NCI-H460 (cell line): ENCODE measurements around the gene ULBP1. TPM values are rescaled to one million over a fixed set of nuclear protein-coding genes. Genes with fewer than 3 reads are reported as not detected.

Experiments used
- total RNA-seq: library from RNA; depleted of rRNA; stranded (reverse); fragments of >200 nt; shearing (Covaris generic); gene quantifications from 2 replicates; pipeline ENCODE4 v1.2.3, GENCODE V29; 2014; rRNA removed

Gene ULBP1
- total RNA-seq, 1 experiment from 2014 or later = 7.7 TPM

Other genes starting within 250 kb of the ULBP1 start
- 15.8 and 16.9 TPM in 2 replicates for gene LATS1, start 245.8 kb upstream of the ULBP1 start, total RNA-seq
- 25.4 and 29.1 TPM in 2 replicates for gene NUP43, start 217.4 kb upstream of the ULBP1 start, total RNA-seq
- gene PCMT1, start 214.2 kb upstream of the ULBP1 start, total RNA-seq = 79.5 and 86.6 TPM in 2 replicates
- gene LRP11, start 99.6 kb upstream of the ULBP1 start, total RNA-seq = 54.7 and 55.6 TPM in 2 replicates
- 9.7 and 9.9 TPM in 2 replicates for gene RAET1E, start 65.8 kb upstream of the ULBP1 start, total RNA-seq
- 1.1 and 1.2 TPM in 2 replicates for gene RAET1G, start 40.8 kb upstream of the ULBP1 start, total RNA-seq
- gene ULBP2, start 21.9 kb upstream of the ULBP1 start, total RNA-seq = 3.8 and 4.5 TPM in 2 replicates
- gene RAET1L, start 61.6 kb downstream of the ULBP1 start, total RNA-seq = 0.20 TPM in 1 of 2 replicates, not detected in the other
- 6.5 and 9.4 TPM in 2 replicates for gene ULBP3, start 105.2 kb downstream of the ULBP1 start, total RNA-seq
- not detected in 2 replicates for gene PPP1R14C, start 179.1 kb downstream of the ULBP1 start, total RNA-seq